Smooth muscle cell of trachea (primary cell): ENCODE measurements around the gene BMERB1. TPM values are rescaled to one million over a fixed set of nuclear protein-coding genes. Genes with fewer than 3 reads are reported as not detected.

Experiments used
- total RNA-seq: library from RNA; depleted of rRNA; stranded (reverse); fragments of >200 nt; gene quantifications from 2 replicates; pipeline ENCODE4 v1.2.1, GENCODE V29; 2014

Gene BMERB1
- total RNA-seq: 61.5 and 67.6 TPM in 2 replicates

GRCh38 chr16:15434425-15435215 is at the start of gene BMERB1:
BMERB1 (plus strand) TSS chr16:15434588; CDS start chr16:15434654, 66 bp downstream.

GRCh38 chr16:15395631-15396508 is 38.5 kb upstream of the BMERB1 start, which contains the start of gene MPV17L:
MPV17L (plus strand) TSS chr16:15395754; CDS start chr16:15395898, 144 bp downstream.

Other genes with a start within 250 kb of the BMERB1 start
- 5.4 TPM in 1 of 2 replicates, not detected in the other for gene NPIPA5, start 56.3 kb upstream of the BMERB1 start, total RNA-seq
- gene MPV17L, start 38.8 kb upstream of the BMERB1 start, total RNA-seq: 0.15 and 0.66 TPM in 2 replicates
- 15.9 and 20.1 TPM in 2 replicates for gene MARF1, start 208.6 kb downstream of the BMERB1 start, total RNA-seq
- gene NDE1, start 215.7 kb downstream of the BMERB1 start, total RNA-seq: 25.1 and 56.3 TPM in 2 replicates